Thoracic aorta (tissue), 2 donors: Measurements from ENCODE around the gene SPAG16. TPM values are rescaled to one million over a fixed set of nuclear protein-coding genes. Genes with fewer than 3 reads are reported as not detected.

ENCODE experiments used
- ATAC-seq: fragments of 150-250 bp; one replicate; pipeline ENCODE4 v1.8.0; 2017; ENCODE audit warnings: low read depth; ENCODE audit not compliant: insufficient number of reproducible peaks, low FRiP score
- DNase-seq: peaks from one replicate; pipeline ENCODE4 v3.0.0-alpha.2; 2020; ENCODE audit warnings: low spot score
- H3K27ac ChIP-seq, 2 donors: fragments of 200-600 bp; sonication (generic); 1 replicate in 1 of 2; 2 replicates in 1 of 2; pipeline ENCODE4 v1.5.1; 2016; ENCODE audit warnings: mild to moderate bottlenecking in 2 of 2, moderate library complexity in 2 of 2
- H3K27me3 ChIP-seq: fragments of 200-600 bp; sonication (generic); replicated peaks from 2 replicates; pipeline ENCODE4 v1.6.0; 2016; ENCODE audit warnings: mild to moderate bottlenecking; ENCODE audit not compliant: insufficient read depth
- H3K36me3 ChIP-seq: fragments of 200-600 bp; sonication (generic); one replicate; pipeline ENCODE4 v1.5.1; 2016
- H3K4me1 ChIP-seq, 2 donors: fragments of 200-600 bp; sonication (generic); 1 replicate in 1 of 2; 2 replicates in 1 of 2; pipeline versions ENCODE4 v1.5.1 to v1.6.0; 2016; ENCODE audit warnings: low read depth in 2 of 2, mild to moderate bottlenecking in 1 of 2; ENCODE audit not compliant: control insufficient read depth in 1 of 2
- H3K4me3 ChIP-seq: fragments of 200-600 bp; sonication (generic); 2 replicates; pipeline ENCODE4 v1.5.1; 2016; ENCODE audit warnings: mild to moderate bottlenecking
- H3K9me3 ChIP-seq: fragments of 200-600 bp; sonication (generic); 2 replicates; pipeline ENCODE4 v1.5.1; 2016
- CTCF ChIP-seq: fragments of 200-600 bp; sonication (generic); IDR thresholded peaks from one replicate; pipeline ENCODE4 v1.5.1; 2019; ENCODE audit warnings: antibody characterized with exemption
- total RNA-seq, 2 donors: library from RNA; depleted of rRNA; stranded (reverse); fragments of >200 nt; gene quantifications; one replicate each; pipeline versions ENCODE4 v1.1.0 to v1.2.3, GENCODE V29; 2016

The SPAG16 gene
- total RNA-seq, 2 donors from 2014 or later: 7.4 to 26.3 TPM

- TF ChIP-seq CTCF: no peak
- H3K27ac ChIP-seq: no peak overlapping the region
- H3K27me3 ChIP-seq: no peaks in the 10 kb centered on the region
- no peaks in the 10 kb centered on the region for H3K36me3 ChIP-seq
- no peaks in the 10 kb centered on the region for H3K4me1 ChIP-seq
- H3K9me3 ChIP-seq: no peaks in the 10 kb centered on the region
- H3K4me3 ChIP-seq: no peak overlapping the region
- ATAC-seq: no peak
- no peak for DNase-seq
Observed at GRCh38 chr2:213566846-213567245, 282.6 kb downstream of the SPAG16 start.

- Histone ChIP-seq H3K9me3 (no peaks in the 10 kb centered on the region), H3K4me1 (no peaks in the 10 kb centered on the region), H3K4me3 (no peak overlapping the region), H3K27me3 (no peaks in the 10 kb centered on the region), H3K36me3 (no peaks in the 10 kb centered on the region), H3K27ac (no peak overlapping the region)
- DNase-seq (no peak), ATAC-seq (no peak)
- TF ChIP-seq CTCF: no peak
Observed at GRCh38 chr2:213609570-213610170, 325.4 kb downstream of the SPAG16 start.

- Histone ChIP-seq H3K4me1 (peaks cover 7 to 13% of the 10 kb centered on the region in 2 donors), H3K4me3 (no peak overlapping the region), H3K27me3 (no peaks in the 10 kb centered on the region), H3K9me3 (no peaks in the 10 kb centered on the region), H3K36me3 (no peaks in the 10 kb centered on the region), H3K27ac (no peak overlapping the region)
- no peak for ATAC-seq
- TF ChIP-seq CTCF: no peak
- DNase-seq: no peak
Observed at GRCh38 chr2:213627054-213627710, 342.9 kb downstream of the SPAG16 start.

- H3K4me1 ChIP-seq: peaks cover 7 to 13% of the 10 kb centered on the region in 2 donors
- ATAC-seq: no peak
- no peak for DNase-seq
- H3K27me3 ChIP-seq: no peaks in the 10 kb centered on the region
- no peak overlapping the region for H3K4me3 ChIP-seq
- no peaks in the 10 kb centered on the region for H3K36me3 ChIP-seq
- H3K9me3 ChIP-seq: no peaks in the 10 kb centered on the region
- TF ChIP-seq CTCF: no peak
- no peak overlapping the region for H3K27ac ChIP-seq
Observed at GRCh38 chr2:213627835-213628460, 343.7 kb downstream of the SPAG16 start.

- Histone ChIP-seq H3K27me3 (no peaks in the 10 kb centered on the region), H3K4me1 (peaks cover 2 to 12% of the 10 kb centered on the region in 2 donors), H3K9me3 (no peaks in the 10 kb centered on the region), H3K27ac (no peak overlapping the region), H3K36me3 (no peaks in the 10 kb centered on the region), H3K4me3 (no peak overlapping the region)
- DNase-seq (no peak), ATAC-seq (no peak)
- no peak for TF ChIP-seq CTCF
Observed at GRCh38 chr2:213640738-213641425, 356.6 kb downstream of the SPAG16 start.
